ENCODE measurements around the gene RNF157.

- TF ChIP-seq CTCF (IDR thresholded peaks at IDR 0.05; ENCODE audit: poor library complexity) (no peak), EZH2phosphoT487 (IDR thresholded peaks at IDR 0.05; ENCODE audit: low read depth, severe bottlenecking, unreplicated experiment) (no peak), EZH2 (IDR thresholded peaks at IDR 0.05; ENCODE audit: borderline replicate concordance) (peak; percentile 5)
Measured at GRCh38 chr17:76138896-76139752, 101.2 kb downstream of the RNF157 start.

All from hepatocyte (in vitro differentiated cells).